RWPE2 (cell line): ENCODE measurements around the gene CD6.

Source experiments
- ATAC-seq: fragments of 200-7000 bp; cut with Tn5 transposase; 3 replicates; pipeline ENCODE4 v1.9.1; 2021; ENCODE audit warnings: low read depth
- DNase-seq: peaks from one replicate; pipeline ENCODE4 v3.0.0-alpha.2; 2020; ENCODE audit warnings: low spot score
- H3K27ac ChIP-seq: fragments of 450-650 bp; 2 replicates; pipeline ENCODE4 v1.5.1; 2017; ENCODE audit warnings: mild to moderate bottlenecking; ENCODE audit not compliant: poor library complexity, severe bottlenecking
- H3K27me3 ChIP-seq: fragments of 250-450 bp; sonication (Bioruptor Pico); 2 replicates; pipeline ENCODE4 v1.5.1; 2021; ENCODE audit warnings: mild to moderate bottlenecking, moderate library complexity; ENCODE audit not compliant: insufficient read depth, poor library complexity, severe bottlenecking
- H3K36me3 ChIP-seq: fragments of 250-450 bp; sonication (Bioruptor Pico); 2 replicates; pipeline ENCODE4 v1.5.1; 2020; ENCODE audit warnings: low read depth, mild to moderate bottlenecking, moderate library complexity
- H3K4me1 ChIP-seq: fragments of 250-450 bp; sonication (Bioruptor Pico); 2 replicates; pipeline ENCODE4 v1.5.1; 2021; ENCODE audit warnings: mild to moderate bottlenecking, moderate library complexity; ENCODE audit not compliant: insufficient read depth, poor library complexity, severe bottlenecking
- H3K4me3 ChIP-seq: fragments of 250-450 bp; sonication (Bioruptor Pico); 2 replicates; pipeline ENCODE4 v1.5.1; 2021; ENCODE audit warnings: mild to moderate bottlenecking, moderate library complexity; ENCODE audit not compliant: severe bottlenecking
- H3K9me3 ChIP-seq: fragments of 250-450 bp; sonication (Bioruptor Pico); 2 replicates; pipeline ENCODE4 v1.5.1; 2021; ENCODE audit warnings: mild to moderate bottlenecking, moderate library complexity; ENCODE audit not compliant: severe bottlenecking
- CTCF ChIP-seq: fragments of 450-650 bp; IDR thresholded peaks from one replicate; pipeline ENCODE4 v1.5.1; 2017; ENCODE audit warnings: mild to moderate bottlenecking, moderate library complexity; ENCODE audit not compliant: poor library complexity, severe bottlenecking

CD6 gene

GRCh38 chr11:60978546-60979380 lies 7.3 kb downstream of the CD6 start:
- TF ChIP-seq CTCF, result no peak
- Histone ChIP-seq H3K4me3 (no peak overlapping the region), H3K27me3 (no peaks in the 10 kb centered on the region), H3K4me1 (peaks cover 4% of the 10 kb centered on the region), H3K9me3 (no peaks in the 10 kb centered on the region), H3K36me3 (no peaks in the 10 kb centered on the region), H3K27ac (no peak overlapping the region)
- peak; percentile 48; the same call in 2 of the 3 replicates for ATAC-seq
- DNase-seq, result no peak

GRCh38 chr11:60981515-60981914 lies 10.0 kb downstream of the CD6 start:
- no peak overlapping the region for H3K4me3 ChIP-seq
- no peak overlapping the region for H3K27ac ChIP-seq
- DNase-seq (no peak), ATAC-seq (no peak)
- TF ChIP-seq CTCF, result no peak
- no peaks in the 10 kb centered on the region for H3K27me3 ChIP-seq
- no peaks in the 10 kb centered on the region for H3K9me3 ChIP-seq
- H3K4me1 ChIP-seq, result peaks cover 12% of the 10 kb centered on the region
- H3K36me3 ChIP-seq, result no peaks in the 10 kb centered on the region

GRCh38 chr11:60982184-60982583 lies 10.7 kb downstream of the CD6 start:
- Histone ChIP-seq H3K36me3 (no peaks in the 10 kb centered on the region), H3K27me3 (no peaks in the 10 kb centered on the region), H3K9me3 (no peaks in the 10 kb centered on the region), H3K4me1 (peaks cover 12% of the 10 kb centered on the region), H3K27ac (no peak overlapping the region), H3K4me3 (no peak overlapping the region)
- TF ChIP-seq CTCF, result no peak
- DNase-seq, result no peak
- ATAC-seq, result no peak

- ATAC-seq (no peak), DNase-seq (no peak)
- no peaks in the 10 kb centered on the region for H3K9me3 ChIP-seq
- no peak overlapping the region for H3K4me3 ChIP-seq
- peaks cover 8% of the 10 kb centered on the region for H3K4me1 ChIP-seq
- no peaks in the 10 kb centered on the region for H3K36me3 ChIP-seq
- no peak for TF ChIP-seq CTCF
- H3K27me3 ChIP-seq, result no peaks in the 10 kb centered on the region
- H3K27ac ChIP-seq, result no peak overlapping the region
These were observed 12.7 kb downstream of the CD6 start for GRCh38 chr11:60984149-60984548.

- TF ChIP-seq CTCF, result no peak
- ATAC-seq, result no peak
- Histone ChIP-seq H3K9me3 (no peaks in the 10 kb centered on the region), H3K27ac (no peak overlapping the region), H3K27me3 (no peaks in the 10 kb centered on the region), H3K4me3 (no peak overlapping the region), H3K4me1 (peaks cover 8% of the 10 kb centered on the region), H3K36me3 (no peaks in the 10 kb centered on the region)
- DNase-seq, result no peak
These were observed 13.2 kb downstream of the CD6 start for GRCh38 chr11:60984636-60985035.
